ENCODE measurements around the gene LHCGR.

The LHCGR gene

DNA sequence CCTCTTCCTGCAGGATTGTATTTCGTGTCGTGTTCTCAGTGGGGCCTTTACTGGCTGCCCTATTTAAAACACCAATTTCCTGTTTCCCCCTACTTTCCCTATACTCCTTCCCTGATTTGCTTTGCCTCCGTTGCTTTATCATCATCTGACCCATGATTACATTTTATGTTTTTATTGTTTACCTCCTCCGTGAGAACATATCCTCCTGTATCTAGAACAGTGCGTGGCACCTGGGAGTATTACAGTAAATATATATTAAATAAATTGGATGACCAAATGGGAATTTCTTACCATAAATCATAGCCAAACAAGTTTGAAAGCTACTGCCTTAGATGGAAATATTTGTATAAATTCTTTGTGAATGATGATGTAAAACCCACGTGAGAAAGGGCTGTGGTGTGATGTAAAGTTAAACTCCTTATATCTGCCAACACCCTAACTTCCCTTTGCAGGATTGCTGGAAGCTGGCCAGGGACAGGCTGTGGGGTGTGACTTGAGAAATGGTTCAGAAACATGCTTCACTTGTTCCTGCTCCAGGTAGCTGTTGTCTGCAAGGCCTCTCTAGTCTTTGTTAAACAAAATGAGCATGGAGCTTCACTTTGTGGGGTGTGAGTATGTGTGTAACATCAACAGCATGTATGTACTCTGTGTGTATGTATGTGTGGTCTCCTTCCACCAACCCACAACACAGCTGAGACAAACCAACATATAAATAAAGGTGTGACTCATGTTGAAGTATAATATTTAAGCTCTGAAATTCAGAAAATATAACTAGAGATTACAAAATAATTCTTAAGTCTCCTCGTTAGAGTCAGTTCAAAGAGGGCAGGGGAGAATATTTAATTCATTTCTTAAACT lies 40.3 kb downstream of the LHCGR start (continued):
- TF ChIP-seq, protein P1, sequence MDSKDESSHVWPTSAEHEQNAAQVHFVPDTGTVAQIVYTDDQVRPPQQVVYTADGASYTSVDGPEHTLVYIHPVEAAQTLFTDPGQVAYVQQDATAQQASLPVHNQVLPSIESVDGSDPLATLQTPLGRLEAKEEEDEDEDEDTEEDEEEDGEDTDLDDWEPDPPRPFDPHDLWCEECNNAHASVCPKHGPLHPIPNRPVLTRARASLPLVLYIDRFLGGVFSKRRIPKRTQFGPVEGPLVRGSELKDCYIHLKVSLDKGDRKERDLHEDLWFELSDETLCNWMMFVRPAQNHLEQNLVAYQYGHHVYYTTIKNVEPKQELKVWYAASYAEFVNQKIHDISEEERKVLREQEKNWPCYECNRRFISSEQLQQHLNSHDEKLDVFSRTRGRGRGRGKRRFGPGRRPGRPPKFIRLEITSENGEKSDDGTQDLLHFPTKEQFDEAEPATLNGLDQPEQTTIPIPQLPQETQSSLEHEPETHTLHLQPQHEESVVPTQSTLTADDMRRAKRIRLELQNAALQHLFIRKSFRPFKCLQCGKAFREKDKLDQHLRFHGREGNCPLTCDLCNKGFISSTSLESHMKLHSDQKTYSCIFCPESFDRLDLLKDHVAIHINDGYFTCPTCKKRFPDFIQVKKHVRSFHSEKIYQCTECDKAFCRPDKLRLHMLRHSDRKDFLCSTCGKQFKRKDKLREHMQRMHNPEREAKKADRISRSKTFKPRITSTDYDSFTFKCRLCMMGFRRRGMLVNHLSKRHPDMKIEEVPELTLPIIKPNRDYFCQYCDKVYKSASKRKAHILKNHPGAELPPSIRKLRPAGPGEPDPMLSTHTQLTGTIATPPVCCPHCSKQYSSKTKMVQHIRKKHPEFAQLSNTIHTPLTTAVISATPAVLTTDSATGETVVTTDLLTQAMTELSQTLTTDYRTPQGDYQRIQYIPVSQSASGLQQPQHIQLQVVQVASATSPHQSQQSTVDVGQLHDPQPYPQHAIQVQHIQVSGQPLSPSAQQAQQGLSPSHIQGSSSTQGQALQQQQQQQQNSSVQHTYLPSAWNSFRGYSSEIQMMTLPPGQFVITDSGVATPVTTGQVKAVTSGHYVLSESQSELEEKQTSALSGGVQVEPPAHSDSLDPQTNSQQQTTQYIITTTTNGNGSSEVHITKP (tag by site-specific recombination; IDR thresholded peaks at IDR 0.05), result no peak
- TF ChIP-seq ZNF366 (tag by site-specific recombination; conservative IDR thresholded peaks at IDR 0.05) (0 out of 2 replicates have a peak, but pooled peaks have one; percentile 40), GLIS1 (tag by site-specific recombination; IDR thresholded peaks at IDR 0.05) (peak; percentile 13; the same call in 1 of the 2 replicates), WT1 (tag by site-specific recombination; IDR thresholded peaks at IDR 0.05) (peak; percentile 80), ZNF311 (tag by site-specific recombination; IDR thresholded peaks at IDR 0.05; ENCODE audit: borderline replicate concordance) (no peak), ZNF548 (tag by site-specific recombination; IDR thresholded peaks at IDR 0.05) (no peak), ZNF549 (tag by site-specific recombination; IDR thresholded peaks at IDR 0.05) (no peak), ZSCAN30 (tag by site-specific recombination; IDR thresholded peaks at IDR 0.05) (no peak)
- TF ChIP-seq, protein P2, sequence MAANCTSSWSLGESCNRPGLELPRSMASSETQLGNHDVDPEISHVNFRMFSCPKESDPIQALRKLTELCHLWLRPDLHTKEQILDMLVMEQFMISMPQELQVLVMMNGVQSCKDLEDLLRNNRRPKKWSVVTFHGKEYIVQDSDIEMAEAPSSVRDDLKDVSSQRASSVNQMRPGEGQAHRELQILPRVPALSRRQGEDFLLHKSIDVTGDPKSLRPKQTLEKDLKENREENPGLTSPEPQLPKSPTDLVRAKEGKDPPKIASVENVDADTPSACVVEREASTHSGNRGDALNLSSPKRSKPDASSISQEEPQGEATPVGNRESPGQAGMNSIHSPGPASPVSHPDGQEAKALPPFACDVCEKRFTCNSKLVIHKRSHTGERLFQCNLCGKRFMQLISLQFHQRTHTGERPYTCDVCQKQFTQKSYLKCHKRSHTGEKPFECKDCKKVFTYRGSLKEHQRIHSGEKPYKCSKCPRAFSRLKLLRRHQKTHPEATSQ (tag by site-specific recombination; IDR thresholded peaks at IDR 0.05), result no peak
- TF ChIP-seq, protein P3, sequence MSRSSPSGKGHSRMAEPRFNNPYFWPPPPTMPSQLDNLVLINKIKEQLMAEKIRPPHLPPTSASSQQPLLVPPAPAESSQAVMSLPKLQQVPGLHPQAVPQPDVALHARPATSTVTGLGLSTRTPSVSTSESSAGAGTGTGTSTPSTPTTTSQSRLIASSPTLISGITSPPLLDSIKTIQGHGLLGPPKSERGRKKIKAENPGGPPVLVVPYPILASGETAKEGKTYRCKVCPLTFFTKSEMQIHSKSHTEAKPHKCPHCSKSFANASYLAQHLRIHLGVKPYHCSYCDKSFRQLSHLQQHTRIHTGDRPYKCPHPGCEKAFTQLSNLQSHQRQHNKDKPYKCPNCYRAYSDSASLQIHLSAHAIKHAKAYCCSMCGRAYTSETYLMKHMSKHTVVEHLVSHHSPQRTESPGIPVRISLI (tag by site-specific recombination; IDR thresholded peaks at IDR 0.05), result no peak

DNA sequence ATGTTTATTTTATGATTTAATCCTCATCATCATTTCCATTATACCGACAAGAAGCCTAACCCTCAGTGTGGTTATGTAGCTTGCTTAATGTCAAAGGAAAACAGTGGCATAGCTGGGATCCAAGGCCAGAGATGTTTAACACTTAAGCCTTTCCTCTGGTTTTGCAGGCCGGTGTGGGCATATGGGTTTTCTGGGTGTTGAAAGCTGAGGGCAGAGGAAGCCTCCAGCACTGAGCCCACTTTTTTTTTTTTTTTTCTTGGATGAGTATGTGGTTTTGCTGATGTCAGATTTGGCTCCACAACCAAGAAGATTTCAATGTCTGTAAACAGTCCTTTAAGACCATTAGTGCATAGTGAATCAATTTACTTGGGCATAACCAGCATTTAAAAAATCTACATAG lies 41.3 kb downstream of the LHCGR start:
- POLR2A ChIA-PET, result no interaction called here
- Histone ChIP-seq H3K4me1 (ENCODE audit: control insufficient read depth, insufficient read depth, low read length) (peaks cover 20% of the 10 kb centered on the region), H3K9me3 (ENCODE audit: control insufficient read depth, insufficient read depth, low read depth, low read length) (no peaks in the 10 kb centered on the region), H3K36me3 (ENCODE audit: control insufficient read depth in 2 of 2, insufficient read depth in 1 of 2, low read length in 2 of 2) (no peaks in the 10 kb centered on the region), H3K4me3 (ENCODE audit: low read depth, low read length) (no peak overlapping the region), H3K27ac (ENCODE audit: extremely low read depth, low read depth, low read length) (no peak overlapping the region)
- CTCF ChIA-PET, result interaction anchor here (0.6 to 0.8 kb wide), 2 partner anchors 10 to 244 kb away, joined by 4 to 5 read pairs; no protein-coding TSS in a partner anchor
- TF ChIP-seq ZNF404 (tag by site-specific recombination; IDR thresholded peaks at IDR 0.05) (no peak), ZBTB17 (tag by site-specific recombination; IDR thresholded peaks at IDR 0.05) (no peak), ZNF391 (tag by site-specific recombination; IDR thresholded peaks at IDR 0.05; ENCODE audit: borderline replicate concordance, low read depth) (no peak), ZNF132 (tag by site-specific recombination; IDR thresholded peaks at IDR 0.05; ENCODE audit: borderline replicate concordance) (no peak), ZNF266 (tag by site-specific recombination; IDR thresholded peaks at IDR 0.05; ENCODE audit: low read depth) (no peak), ZNF48 (tag by site-specific recombination; IDR thresholded peaks at IDR 0.05) (no peak), GLIS2 (tag by site-specific recombination; IDR thresholded peaks at IDR 0.05) (no peak), ZNF184 (tag by site-specific recombination; IDR thresholded peaks at IDR 0.05) (no peak)
- TF ChIP-seq, protein P4, sequence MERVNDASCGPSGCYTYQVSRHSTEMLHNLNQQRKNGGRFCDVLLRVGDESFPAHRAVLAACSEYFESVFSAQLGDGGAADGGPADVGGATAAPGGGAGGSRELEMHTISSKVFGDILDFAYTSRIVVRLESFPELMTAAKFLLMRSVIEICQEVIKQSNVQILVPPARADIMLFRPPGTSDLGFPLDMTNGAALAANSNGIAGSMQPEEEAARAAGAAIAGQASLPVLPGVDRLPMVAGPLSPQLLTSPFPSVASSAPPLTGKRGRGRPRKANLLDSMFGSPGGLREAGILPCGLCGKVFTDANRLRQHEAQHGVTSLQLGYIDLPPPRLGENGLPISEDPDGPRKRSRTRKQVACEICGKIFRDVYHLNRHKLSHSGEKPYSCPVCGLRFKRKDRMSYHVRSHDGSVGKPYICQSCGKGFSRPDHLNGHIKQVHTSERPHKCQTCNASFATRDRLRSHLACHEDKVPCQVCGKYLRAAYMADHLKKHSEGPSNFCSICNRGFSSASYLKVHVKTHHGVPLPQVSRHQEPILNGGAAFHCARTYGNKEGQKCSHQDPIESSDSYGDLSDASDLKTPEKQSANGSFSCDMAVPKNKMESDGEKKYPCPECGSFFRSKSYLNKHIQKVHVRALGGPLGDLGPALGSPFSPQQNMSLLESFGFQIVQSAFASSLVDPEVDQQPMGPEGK (tag by site-specific recombination; IDR thresholded peaks at IDR 0.05), result no peak

Measured in HEK293 (cell line).